Ovary (tissue), 3 donors: Measurements from ENCODE around the gene ERCC8.

Experiments used
- CTCF ChIP-seq, 3 donors: fragments of 450-650 bp in 2 of 3; fragments of 200-600 bp in 1 of 3; IDR thresholded peaks; one replicate each; pipeline versions ENCODE4 v1.5.1 to v1.8.0; 2016 to 2022; ENCODE audit warnings: antibody characterized with exemption in 3 of 3, mild to moderate bottlenecking in 1 of 3
- EP300 ChIP-seq: sonication (generic); formaldehyde crosslinking; IDR thresholded peaks from one replicate; pipeline ENCODE4 v1.6.1; 2017; ENCODE audit warnings: antibody characterized with exemption
- POLR2A ChIP-seq: fragments of 450-650 bp; IDR thresholded peaks from one replicate; pipeline ENCODE4 v1.6.1; 2017; ENCODE audit warnings: antibody characterized with exemption, mild to moderate bottlenecking, moderate library complexity
- donor health status: DM: no; HTN: no; CAD: no.

GRCh38 chr5:60896991-60897390 is 47.9 kb downstream of the ERCC8 start:
- TF ChIP-seq CTCF (IDR thresholded peaks at IDR 0.05): no peak
- no peak for TF ChIP-seq EP300
- no peak for TF ChIP-seq POLR2A
